Hematopoietic multipotent progenitor cell treated with erythropoietin and hydrocortisone succinate and interleukin-3 and kit ligand, for 15 days (in vitro differentiated cells): ENCODE data around the gene DCAF8.

ENCODE experiments used
- DNase-seq: peaks from one replicate; pipeline ENCODE4 v3.0.0-alpha.2; 2015; ENCODE audit warnings: low spot score

The DCAF8 gene

DNA sequence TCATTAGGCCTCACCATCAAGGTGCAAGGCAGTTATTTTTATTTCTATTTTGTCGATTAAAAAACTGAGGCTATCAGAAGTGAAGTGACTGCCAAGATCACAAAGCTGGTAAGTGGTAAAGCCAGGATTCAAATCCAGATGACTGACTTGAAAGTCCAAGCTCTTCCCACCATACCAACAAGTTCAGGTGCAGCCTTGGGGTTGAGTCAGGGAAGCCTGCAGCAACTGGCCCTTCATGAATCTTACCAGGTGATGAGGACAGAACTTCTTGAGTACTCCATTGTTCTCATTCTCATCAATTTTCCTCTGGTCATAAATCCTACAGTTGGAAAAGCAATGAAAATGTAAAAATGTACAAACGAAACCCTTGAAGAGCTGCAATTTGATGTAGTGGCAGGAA is 37.0 kb downstream of the DCAF8 start:
- no peak for DNase-seq

- no peak for DNase-seq
Measured at GRCh38 chr1:160224606-160225005, 37.7 kb downstream of the DCAF8 start.

GRCh38 chr1:160222546-160222945 is 39.8 kb downstream of the DCAF8 start:
- no peak for DNase-seq

DNA sequence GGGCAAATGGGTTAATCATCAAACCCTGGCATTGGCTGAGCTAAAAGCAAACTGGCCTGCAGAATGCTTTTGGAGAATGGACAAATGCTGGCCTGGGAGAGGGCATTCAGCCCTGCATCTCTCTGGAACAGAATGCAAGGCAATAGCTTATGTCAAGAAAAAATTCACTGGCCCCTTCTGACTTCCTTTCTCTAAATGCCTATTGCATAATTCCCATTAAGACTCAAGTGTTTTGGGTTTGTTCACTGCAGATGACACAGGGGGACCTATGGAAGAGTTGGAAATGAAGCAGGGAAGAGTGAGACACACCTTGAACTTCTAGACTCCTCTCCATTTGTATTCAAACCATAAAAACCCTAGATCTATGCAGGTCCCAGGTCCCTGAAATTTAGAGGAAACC is 41.3 kb downstream of the DCAF8 start:
- DNase-seq, result no peak

DNA sequence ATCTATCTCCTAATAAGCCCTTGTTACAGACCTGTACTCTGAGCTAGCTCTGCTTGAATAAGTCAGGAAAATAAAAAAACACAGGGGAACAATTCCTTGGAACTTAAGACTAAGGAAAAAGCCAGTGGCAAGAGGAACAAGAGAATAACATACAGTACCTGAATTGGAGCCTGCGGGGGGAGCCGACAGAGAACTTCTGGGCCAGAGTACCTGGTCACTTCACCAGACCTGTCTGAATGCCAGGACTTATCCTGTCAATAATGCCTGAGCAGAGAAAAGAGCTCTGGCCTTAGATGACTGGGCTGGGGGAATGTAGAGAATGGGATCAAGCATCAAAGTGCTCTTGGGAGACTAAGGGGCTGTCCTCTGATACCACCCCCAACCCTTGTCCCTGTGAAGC is 42.0 kb downstream of the DCAF8 start:
- DNase-seq, result no peak

- no peak for DNase-seq
Measured at GRCh38 chr1:160219062-160219929, 43.1 kb downstream of the DCAF8 start.

DNA sequence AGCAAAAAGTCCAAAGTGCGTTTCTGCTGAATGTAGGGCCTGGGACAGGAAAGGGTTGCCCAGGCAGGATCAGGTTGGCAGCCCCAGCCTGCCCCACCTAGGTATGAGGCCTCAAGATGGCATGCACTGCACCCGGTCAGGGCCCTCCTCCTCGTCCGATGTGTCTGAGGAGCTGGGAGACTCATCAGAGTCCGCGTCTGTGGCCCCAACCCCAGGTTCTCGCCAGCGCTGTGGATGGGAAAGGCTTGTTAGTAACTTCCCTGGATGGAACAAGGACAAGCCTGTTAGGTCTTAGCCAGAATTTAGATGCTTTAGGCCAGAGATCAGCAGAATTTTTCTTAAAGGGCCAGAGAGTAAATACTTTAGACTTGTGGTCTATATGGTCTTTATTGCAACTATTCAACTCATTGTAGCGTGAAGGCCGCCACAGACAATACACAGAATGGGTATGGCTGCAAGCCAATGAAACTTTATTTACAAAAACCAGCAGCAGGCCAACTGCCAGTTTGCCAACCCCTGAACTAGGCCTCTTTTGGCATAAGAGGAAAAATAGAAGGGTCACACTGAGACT is 44.8 kb downstream of the DCAF8 start:
- no peak for DNase-seq

DNA sequence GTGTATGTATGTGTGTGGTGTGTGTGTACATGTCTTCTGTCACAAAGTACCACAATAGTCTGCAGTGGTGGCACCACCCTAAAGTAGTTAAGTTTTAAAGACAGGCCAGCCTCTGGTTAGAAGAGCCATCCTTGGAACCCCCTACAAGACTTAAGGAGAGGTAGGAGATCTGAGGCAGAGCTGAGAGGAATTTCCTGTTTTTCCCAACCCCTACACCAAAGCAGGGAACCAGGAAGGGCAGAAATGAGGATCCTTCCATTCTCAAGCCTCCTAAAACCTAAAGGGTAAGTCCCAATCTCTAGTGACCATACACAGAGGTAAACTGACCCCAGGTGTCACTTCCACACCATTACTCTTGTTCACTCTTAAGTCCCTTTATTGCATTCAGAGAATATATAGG is 46.0 kb downstream of the DCAF8 start:
- DNase-seq, result no peak

- DNase-seq, result no peak
Measured at GRCh38 chr1:160214481-160215140, 47.7 kb downstream of the DCAF8 start.

DNA sequence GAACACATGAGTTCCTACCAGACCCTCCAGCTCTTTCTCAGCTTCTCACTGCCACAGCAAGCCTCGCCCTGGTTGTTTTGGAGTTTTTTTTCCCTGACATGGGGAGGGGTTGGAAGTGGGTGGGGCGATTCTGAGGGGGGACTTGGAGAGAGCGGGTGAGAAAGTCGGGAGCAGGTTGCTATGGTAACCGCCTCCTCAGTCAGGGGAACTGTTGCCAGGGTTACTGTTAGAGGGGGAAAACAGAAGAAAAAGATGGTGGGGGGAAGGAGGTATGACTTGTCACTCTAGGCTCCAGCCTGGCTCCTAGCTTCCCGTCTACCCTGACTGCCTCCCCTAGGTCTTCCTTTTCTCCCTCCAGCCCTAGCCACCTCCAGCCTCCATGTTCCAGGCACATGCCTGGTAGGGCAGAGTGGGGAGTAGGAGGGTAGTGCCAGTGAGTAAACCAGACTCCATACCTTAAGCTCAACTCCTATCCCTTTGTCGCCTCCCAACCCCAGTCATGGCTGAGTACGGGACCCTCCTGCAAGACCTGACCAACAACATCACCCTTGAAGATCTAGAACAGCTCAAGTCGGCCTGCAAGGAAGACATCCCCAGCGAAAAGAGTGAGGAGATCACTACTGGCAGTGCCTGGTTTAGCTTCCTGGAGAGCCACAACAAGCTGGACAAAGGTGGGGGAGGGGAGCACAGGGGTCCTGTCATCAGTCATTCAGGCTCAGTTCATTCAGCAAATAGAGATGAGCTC is 51.1 kb downstream of the DCAF8 start:
- DNase-seq, result no peak

GRCh38 chr1:160210561-160210960 is 51.8 kb downstream of the DCAF8 start:
- DNase-seq, result no peak

DNA sequence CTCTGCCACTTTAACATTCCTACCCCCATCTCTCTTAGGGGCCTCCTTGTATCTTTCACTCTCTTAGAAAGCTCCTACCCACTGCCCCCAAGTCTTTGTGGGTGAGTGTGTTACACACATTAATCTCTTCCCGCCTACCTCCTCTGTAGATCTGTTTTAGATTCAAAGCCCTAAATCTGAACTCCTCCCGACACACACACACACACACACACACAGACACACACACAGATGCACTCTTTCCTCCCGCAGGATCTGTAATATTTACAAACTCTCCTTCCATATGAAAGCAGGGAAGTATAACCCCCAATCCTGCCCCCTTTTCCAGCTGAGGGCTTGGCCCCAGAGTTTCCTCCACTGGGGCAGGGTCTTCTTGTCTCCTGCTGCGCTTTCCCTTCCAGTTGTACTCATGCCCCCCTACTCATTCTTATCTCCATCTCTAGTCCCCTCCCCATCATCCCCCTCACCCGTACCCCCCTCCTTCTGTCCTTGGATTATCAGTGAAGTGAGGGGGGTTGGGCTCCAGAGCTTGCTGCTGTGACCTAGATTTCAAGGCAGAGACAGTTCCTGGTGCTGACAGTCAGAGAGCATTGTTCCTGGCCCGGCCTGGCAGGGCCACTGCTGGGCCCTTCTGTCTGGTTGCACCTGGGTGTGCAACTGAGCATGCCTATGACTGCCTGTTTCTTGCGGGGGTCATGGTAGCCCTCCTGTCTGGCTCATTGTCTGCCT is 52.9 kb downstream of the DCAF8 start:
- no peak for DNase-seq

DNA sequence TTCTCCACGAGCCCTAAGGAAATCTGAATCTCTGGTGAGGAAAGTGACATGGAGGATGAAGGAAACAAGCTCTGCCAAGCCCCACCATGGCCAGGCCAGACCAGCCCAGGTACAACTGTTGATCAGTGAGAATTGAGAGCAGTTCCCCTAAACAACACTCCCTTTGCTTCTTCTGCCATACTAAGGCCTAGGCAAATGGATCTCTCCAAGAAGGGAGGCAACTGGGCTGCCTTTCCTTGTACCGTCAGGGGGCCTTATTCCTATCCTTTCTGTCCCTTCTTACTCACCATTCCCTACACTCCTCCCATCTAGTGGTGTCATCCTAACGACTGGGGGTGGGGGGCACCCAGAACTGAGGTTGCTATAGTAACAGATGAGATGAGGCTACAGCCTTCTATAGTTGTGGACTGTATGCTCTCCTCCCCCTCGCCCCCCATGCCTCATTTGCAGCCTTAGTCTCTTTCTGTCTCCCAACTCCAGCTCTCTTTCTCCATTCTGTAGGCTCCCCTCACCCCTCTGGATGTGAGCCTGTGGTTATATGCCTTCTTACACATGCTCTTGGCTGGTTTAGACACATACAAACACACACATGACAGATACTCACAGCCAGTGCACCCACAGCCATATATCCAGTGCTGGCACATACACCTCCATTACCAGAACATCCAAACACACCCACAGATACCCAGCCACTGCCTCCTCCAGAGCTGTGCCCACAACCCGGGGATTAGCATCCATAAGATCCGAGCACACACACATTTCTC is 53.6 kb downstream of the DCAF8 start:
- DNase-seq, result no peak

GRCh38 chr1:160207771-160208556 is 54.4 kb downstream of the DCAF8 start:
- DNase-seq, result no peak

DNA sequence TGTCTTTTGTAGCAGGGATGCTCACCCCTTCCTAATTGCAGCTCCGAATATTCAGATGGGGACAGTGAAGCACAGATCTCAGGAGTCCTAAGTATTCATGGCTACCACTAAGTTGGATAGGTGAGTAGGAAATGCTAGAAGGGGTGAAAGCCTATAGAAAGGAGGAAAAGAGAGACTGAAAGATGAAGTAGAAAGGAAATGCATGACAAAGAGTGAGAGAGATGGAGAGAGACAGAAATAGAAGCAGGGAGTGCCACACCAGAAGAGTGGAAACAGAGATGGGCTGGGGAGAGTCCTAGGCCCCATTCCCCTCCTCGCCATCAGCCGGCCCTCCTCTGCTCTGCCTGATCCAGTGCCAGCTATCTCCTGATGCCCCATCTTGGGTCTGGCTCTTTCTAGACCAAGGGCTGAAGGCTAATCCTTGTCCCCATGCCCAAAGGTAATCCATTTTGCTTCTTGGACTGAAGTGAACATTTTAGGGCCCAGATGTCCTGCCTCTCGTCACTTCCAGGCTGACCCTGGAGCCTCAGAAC is 55.2 kb downstream of the DCAF8 start:
- no peak for DNase-seq

GRCh38 chr1:160206421-160207117 is 55.8 kb downstream of the DCAF8 start:
- no peak for DNase-seq

GRCh38 chr1:160206036-160206389 is 56.3 kb downstream of the DCAF8 start:
- DNase-seq, result no peak

DNA sequence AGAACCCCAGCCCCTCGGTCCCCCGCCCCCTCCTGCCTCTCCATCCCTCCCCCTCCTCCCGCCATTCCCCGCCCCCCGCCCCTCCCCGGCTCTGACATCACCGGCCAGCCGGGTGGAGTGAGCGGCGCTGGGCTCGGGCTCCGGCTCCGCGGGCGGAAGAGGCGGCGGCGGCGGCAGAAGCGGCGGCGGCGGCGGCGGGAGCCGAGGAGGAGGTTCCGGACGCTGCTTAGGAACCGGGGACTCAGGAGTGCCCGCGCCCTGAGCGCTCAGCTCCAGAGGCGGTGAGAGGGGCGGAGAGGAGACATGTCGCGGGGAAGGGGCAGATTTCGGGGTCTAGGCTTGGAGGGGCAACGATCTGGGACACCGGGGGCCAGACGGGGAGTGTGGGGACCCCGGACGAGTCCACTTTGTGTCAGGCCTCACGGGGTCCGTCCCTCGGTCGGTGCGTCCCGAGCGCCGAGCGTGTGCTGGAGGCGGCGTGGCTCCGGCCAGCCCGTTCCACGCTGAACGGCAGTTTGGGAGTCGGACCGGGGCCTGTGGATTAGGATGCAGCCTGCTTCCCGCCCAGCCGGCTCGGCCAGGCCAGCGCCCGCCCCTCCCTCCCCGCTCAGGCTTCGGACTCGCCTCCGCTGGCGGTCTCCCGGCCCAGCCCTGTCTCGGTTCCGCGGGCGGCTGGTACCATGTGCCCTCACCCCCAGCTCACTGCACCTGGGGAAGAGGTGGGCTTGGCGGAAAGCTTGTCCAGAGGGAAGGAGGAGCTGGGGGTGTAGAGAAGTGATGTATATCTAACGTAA is 56.9 kb downstream of the DCAF8 start, which contains the start of gene PEA15:
PEA15 (plus strand) TSS at position 143 of the 794 bp plus-strand sequence. CDS start 6,161 bp downstream, outside the sequence.
- no peak for DNase-seq
